ENCODE results near the gene REM2.

- TF ChIP-seq TAF1 (IDR thresholded peaks at IDR 0.05; ENCODE audit: low read depth) (no peak), REST (IDR thresholded peaks at IDR 0.05; ENCODE audit: low read depth) (no peak), EP300 (IDR thresholded peaks at IDR 0.05; ENCODE audit: borderline replicate concordance) (no peak), EGR1 (IDR thresholded peaks at IDR 0.05) (no peak), TEAD4 (IDR thresholded peaks at IDR 0.05) (no peak), ZBTB7A (IDR thresholded peaks at IDR 0.05; ENCODE audit: low read depth) (no peak), YY1 (IDR thresholded peaks at IDR 0.05; ENCODE audit: low read depth) (no peak), MAX (IDR thresholded peaks at IDR 0.05) (no peak), CEBPB (IDR thresholded peaks at IDR 0.05) (no peak)
Measured at GRCh38 chr14:22910916-22911315, 27.9 kb downstream of the REM2 start.
